C4-2B (cell line): ENCODE measurements around the gene SSNA1.

Source experiments
- ZFX ChIP-seq: fragments of 450-650 bp; IDR thresholded peaks from 2 replicates; pipeline ENCODE4 v1.6.1; 2017
- TF ChIP-seq, protein P1 (sequence below): fragments of 450-650 bp; conservative IDR thresholded peaks from 2 replicates; pipeline ENCODE4 v1.5.1; 2017; ENCODE audit warnings: mild to moderate bottlenecking

DNA sequence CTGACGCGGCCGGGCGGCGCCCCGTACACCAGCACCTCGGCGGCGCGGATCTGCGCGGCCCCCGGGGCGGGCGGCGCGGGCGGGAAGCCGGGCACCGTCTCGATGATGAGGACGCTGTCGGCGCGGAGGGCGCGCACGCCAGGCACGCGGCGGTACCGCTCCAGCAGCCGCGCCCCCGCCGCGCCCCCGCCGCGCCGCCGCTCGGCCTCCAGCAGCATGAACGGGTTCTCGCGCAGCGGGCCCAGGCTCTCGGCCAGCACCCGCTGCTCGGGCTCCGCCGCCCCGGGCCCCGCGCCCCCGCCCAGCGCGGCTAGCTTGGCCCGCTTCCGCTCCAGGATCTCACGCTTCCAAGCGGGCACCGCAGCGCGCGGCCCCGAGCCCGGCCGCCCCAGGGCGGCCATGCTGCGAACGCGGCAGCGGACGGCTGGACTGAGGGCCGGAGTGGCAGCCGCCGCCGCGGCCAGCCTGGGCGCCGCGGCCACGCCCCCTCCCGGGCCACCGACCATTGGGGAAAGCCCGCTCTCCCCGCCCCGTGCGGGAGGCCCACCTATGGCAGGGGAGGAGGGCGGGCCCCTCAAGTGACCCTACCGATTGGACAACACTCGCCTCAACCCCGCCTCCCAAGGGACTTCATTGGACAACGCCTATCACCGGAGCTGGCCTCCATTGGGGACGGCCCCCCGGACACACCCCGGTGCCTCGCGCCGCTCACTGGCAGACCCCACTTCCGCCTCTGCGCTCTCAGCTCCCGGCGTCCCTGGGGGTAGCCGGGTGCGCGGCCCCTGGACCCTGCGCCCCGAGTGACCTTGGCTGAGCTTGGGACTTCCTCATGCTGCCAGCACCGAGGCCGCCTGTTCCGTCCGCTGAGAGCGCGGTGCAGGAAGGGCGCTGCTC, 12.1 kb downstream of the SSNA1 start, which contains the start of gene TPRN:
- TF ChIP-seq, protein P1, sequence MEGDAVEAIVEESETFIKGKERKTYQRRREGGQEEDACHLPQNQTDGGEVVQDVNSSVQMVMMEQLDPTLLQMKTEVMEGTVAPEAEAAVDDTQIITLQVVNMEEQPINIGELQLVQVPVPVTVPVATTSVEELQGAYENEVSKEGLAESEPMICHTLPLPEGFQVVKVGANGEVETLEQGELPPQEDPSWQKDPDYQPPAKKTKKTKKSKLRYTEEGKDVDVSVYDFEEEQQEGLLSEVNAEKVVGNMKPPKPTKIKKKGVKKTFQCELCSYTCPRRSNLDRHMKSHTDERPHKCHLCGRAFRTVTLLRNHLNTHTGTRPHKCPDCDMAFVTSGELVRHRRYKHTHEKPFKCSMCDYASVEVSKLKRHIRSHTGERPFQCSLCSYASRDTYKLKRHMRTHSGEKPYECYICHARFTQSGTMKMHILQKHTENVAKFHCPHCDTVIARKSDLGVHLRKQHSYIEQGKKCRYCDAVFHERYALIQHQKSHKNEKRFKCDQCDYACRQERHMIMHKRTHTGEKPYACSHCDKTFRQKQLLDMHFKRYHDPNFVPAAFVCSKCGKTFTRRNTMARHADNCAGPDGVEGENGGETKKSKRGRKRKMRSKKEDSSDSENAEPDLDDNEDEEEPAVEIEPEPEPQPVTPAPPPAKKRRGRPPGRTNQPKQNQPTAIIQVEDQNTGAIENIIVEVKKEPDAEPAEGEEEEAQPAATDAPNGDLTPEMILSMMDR: no peak
- TF ChIP-seq ZFX: peak; percentile 69; the same call in 1 of the 2 replicates
